Smooth muscle cell of the brain vasculature (primary cell): Measurements from ENCODE around the gene GRAMD1C.
"Not testable (repeated sequence)": the region's sequence is repeated elsewhere in the genome, so short reads cannot be mapped to it uniquely, and the experiment has no call there.

Experiments used
- DNase-seq: peaks from one replicate; pipeline ENCODE4 v3.0.0-alpha.2; 2012; ENCODE audit warnings: low read depth, low spot score

GRAMD1C gene

GRCh38 chr3:113850391-113850790 is 11.8 kb downstream of the GRAMD1C start:
- DNase-seq: not testable (repeated sequence)

- no peak for DNase-seq
Measured at GRCh38 chr3:113852506-113852905, 13.9 kb downstream of the GRAMD1C start.

- DNase-seq: no peak
Measured at GRCh38 chr3:113867506-113867905, 28.9 kb downstream of the GRAMD1C start.

GRCh38 chr3:113873293-113873692 is 34.7 kb downstream of the GRAMD1C start:
- no peak for DNase-seq

- no peak for DNase-seq
Measured at GRCh38 chr3:113873814-113874526, 35.4 kb downstream of the GRAMD1C start.

GRCh38 chr3:113878403-113878802 is 39.8 kb downstream of the GRAMD1C start:
- no peak for DNase-seq

- DNase-seq: no peak
Measured at GRCh38 chr3:113885050-113885449, 46.5 kb downstream of the GRAMD1C start.

GRCh38 chr3:113890256-113890900 is 51.8 kb downstream of the GRAMD1C start:
- DNase-seq: no peak

GRCh38 chr3:113894927-113895326 is 56.3 kb downstream of the GRAMD1C start:
- DNase-seq: no peak

GRCh38 chr3:113895964-113896363 is 57.4 kb downstream of the GRAMD1C start:
- no peak for DNase-seq

- DNase-seq: no peak
Measured at GRCh38 chr3:113896930-113897329, 58.3 kb downstream of the GRAMD1C start.

- DNase-seq: no peak
Measured at GRCh38 chr3:113897373-113897777, 58.8 kb downstream of the GRAMD1C start.

GRCh38 chr3:113898892-113899291 is 60.3 kb downstream of the GRAMD1C start:
- no peak for DNase-seq

GRCh38 chr3:113906568-113907140 is 68.1 kb downstream of the GRAMD1C start:
- no peak for DNase-seq

- no peak for DNase-seq
Measured at GRCh38 chr3:113908133-113908532, 69.5 kb downstream of the GRAMD1C start.

GRCh38 chr3:113910966-113911365 is 72.4 kb downstream of the GRAMD1C start:
- no peak for DNase-seq

GRCh38 chr3:113912552-113913236 is 74.1 kb downstream of the GRAMD1C start:
- peak; percentile 50 for DNase-seq

- no peak for DNase-seq
Measured at GRCh38 chr3:113914646-113915045, 76.1 kb downstream of the GRAMD1C start.

- no peak for DNase-seq
Measured at GRCh38 chr3:113927556-113927955, 89.0 kb downstream of the GRAMD1C start.

GRCh38 chr3:113946831-113947230 is 108.2 kb downstream of the GRAMD1C start:
- DNase-seq: no peak

- DNase-seq: no peak
Measured at GRCh38 chr3:113947372-113948014, 108.9 kb downstream of the GRAMD1C start, which contains the start of gene ZDHHC23. Gene ZDHHC23 (plus strand): TSS chr3:113948013. CDS start chr3:113948803, 790 bp downstream.
